ENCODE results near the gene ZNF213.
A peak's percentile ranks its signal among the peaks of the same experiment; 100 is the strongest.
"Not testable (repeated sequence)": the region's sequence is repeated elsewhere in the genome, so short reads cannot be mapped to it uniquely, and the experiment has no call there.

ZNF213 gene

DNA sequence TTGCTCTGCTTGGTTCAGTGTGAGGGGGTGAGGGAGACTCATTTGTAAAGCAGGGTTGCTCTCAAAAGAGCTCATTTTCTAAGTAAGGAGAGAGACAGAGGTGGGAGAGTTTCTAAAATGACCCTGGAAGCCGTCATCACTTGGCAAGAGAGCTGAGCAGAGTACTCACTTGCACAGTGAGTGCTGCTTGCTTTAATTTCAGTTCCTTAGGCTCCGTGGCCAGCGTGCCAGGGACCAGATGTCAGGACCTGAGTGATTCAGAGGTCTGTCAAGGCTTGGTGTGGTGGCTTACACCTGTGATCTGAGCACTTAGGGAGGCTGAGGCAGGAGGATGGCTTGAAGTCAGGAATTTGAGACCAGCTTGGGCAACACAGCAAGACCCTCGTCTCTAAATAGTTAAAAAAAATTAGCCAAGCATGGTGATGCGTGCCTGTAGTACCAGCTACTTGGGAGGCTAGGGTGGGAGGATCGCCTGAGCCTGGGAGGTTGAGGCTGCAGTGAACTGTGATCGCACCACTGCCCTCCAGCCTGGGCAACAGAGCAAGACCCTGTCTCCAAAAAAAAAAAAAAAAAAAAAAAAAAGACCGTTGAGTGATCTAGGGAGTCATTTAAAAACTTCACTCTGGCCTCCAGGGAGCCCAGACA, 11.8 kb upstream of the ZNF213 start:
- no peak overlapping the region for H3K4me3 ChIP-seq (ENCODE audit: low read length)

DNA sequence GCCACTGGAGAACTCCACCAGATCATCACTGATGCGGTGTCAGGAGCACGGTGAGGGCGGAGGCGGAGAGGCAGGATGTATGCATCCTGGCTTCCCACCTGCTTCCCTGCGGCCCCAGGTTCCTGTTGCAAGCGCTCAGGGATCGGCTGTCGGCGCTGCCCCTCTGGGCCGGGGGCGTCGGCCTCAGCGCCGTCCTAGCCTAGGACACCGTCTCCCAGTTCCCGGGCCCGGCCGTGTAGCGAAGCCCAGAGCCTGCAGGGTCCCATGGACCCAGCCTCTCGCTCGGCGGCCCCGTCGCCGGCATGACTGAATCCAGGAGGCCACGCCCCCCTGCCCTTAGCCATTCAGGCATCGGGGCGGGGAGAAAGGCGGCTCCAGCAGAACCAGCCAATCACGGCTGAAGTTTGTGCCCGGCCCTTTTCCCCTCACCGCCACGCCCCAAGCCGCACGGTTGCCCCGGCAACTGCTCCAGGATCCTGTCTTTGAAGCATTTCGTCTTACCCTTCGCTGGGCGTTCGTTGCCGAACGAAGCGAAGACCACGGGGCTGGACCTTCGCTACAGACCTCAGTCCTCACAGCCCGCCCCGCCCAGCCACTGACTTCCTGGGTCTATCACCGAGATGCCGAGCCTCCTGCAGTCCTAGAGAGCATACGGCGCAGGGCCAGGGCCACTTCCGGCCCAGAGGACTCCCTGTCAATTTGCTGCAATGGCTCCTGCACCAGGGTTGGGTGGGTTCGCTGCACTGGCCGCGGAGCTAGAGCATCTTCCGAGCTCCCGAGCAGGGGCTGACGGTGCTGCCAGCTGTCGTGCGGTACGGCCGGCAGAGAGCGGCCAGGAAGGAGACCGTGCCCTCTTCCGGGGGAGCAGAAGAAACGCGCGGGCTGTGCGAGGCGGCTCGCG, 10.6 kb upstream of the ZNF213 start:
- peak overlapping the region; percentile 79 for H3K4me3 ChIP-seq (ENCODE audit: low read length)
- peak; percentile 90 for DNase-seq (ENCODE audit: low read depth, low spot score)

More for the DNA sequence above, 11.8 kb upstream of the ZNF213 start:
- DNase-seq (ENCODE audit: low read depth, low spot score): no peak

DNA sequence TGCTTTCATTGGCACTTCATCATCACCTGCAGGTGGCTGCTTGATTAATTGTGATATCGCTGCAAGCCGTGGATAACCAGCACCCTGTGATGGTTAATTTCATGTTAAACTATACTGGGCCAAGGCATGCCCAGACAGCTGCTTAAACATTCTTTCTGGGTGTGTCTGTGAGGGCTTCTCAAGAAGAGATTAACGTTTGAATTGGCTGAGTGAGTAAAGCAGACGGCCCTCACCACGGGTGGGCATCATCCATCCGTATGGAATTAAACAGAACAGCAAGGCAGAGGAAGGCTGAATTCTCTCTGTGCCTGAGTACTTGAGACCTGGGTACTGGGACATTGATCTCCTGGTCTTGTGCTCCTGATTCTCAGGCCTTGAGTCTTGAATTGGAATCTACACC, 7.1 kb upstream of the ZNF213 start:
- DNase-seq (ENCODE audit: low read depth, low spot score): no peak
- no peak overlapping the region for H3K4me3 ChIP-seq (ENCODE audit: low read length)

DNA sequence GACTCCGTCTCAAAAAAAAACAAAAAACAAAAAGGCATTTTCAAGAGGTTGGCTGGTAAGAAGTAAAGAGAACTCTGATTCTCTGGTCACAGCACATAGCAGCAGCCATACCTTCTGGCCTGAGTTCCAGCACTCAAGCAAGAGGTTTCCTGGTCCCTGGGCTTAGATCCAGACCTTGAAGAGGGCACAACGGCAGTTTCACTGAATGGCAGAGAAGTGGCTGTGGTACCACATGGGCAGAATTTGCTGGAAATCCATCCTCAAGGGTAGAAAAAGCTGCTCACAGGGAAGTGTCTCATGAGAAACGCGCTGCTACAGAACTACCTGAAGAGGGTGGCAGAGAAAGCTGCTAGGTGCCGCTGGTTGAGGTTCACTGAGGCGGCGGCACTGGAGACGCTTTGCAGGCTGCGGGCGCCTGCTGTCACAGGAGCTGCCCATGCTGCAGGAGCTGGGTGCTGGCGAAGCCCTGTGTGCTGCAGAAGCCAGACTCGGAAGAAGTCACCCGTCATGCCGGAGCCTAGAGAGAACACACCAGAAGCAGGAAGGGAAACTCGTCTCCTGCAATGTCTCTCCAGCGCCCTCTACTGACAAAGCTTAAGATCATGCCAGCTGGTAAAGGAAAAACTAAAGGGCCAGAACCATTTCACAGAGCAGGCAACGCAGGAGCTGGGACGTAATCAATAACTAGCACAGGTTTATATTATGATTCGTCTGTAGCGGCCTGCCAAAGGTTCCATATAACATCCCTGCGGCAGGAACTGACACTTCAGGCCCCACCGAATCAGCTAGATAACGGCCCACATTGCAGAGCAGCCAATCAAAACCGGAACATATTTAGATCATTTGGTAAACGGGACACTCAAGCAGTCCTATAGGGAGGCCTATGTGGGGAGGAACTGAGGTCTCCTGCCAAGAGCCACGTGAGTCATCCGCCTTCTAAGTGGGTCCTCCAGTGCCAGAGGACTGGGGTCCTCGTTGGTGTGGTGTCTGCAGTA, 5.4 kb upstream of the ZNF213 start:
- peak; percentile 87 for DNase-seq (ENCODE audit: low read depth, low spot score)
- H3K4me3 ChIP-seq (ENCODE audit: low read length): peak overlapping the region; percentile 49

DNA sequence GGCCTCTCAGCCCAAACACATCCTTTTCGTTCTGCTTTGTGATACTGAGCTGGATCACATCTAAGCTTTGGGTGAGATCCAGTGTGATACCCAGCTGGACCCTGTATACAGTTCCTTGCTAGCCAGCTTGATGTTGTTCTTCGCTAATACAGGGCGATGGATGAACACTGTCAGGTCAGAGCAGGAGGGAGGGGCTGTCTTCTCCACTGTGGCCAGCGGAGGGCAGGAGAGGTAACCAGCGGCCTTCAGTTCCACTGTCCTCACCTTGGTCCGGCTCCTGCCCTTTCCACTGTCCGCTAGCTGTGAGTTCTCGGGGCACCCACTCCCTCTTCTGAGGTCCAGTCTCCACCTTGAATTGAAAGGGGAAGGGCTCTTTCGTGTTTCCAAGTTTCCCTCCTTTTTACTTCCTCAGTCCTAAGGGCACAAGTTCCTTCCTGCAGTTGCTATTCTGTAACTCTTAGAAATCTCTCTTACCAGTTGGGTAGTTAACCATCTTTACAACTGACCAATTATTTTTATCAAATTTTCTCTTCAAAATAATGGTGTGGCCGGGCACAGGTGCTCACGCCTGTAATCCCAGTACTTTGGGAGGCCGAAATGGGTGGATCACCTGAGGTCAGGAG, 3.0 kb upstream of the ZNF213 start:
- no peak overlapping the region for H3K4me3 ChIP-seq (ENCODE audit: low read length)
- DNase-seq (ENCODE audit: low read depth, low spot score): peak; percentile 17

GRCh38 chr16:3133844-3134243, 985 bp upstream of the ZNF213 start:
- DNase-seq (ENCODE audit: low read depth, low spot score): no peak
- H3K4me3 ChIP-seq (ENCODE audit: low read length): peak overlapping the region; percentile 95

DNA sequence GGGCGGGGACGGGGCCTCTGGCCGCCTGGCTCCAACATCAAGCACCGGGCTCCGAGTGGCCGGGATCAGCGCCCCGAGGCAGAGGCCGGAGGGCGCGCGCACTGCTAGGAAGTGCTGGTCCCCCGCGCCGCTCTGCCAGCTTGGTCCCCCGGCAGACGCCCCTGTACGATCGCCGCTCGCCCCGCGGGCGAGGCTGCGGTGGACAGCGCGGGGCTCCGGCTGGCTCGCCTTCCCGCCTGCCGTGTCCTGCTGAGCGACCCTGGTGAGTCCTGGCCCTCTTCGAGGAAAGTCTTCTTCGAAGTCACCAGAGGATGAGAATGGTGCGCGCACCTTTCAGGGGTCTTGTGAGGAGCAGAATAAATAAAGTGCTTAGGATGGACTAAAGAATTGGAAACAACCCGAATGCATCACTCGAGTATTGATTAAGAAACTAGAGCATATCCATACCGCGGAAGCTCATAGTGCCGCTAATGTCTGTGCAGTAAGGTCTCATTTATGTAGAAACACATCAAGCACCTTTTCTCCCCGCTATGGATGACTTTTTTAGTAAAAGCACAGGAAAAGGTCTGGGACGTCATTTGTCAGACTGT, 392 bp downstream of the ZNF213 start:
- DNase-seq (ENCODE audit: low read depth, low spot score): no peak
- peak overlapping the region; percentile 83 for H3K4me3 ChIP-seq (ENCODE audit: low read length)

DNA sequence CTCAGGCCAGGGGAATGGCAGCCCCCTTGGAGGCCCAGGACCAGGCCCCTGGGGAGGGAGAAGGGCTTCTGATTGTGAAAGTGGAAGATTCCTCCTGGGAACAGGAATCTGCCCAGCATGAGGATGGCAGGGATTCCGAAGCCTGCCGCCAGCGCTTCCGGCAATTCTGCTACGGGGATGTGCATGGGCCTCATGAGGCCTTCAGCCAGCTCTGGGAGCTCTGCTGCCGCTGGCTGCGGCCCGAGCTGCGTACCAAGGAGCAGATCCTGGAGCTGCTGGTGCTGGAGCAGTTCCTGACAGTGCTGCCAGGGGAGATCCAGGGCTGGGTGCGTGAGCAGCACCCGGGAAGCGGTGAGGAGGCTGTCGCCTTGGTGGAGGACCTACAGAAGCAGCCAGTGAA, 2.4 kb downstream of the ZNF213 start:
- DNase-seq (ENCODE audit: low read depth, low spot score): no peak
- H3K4me3 ChIP-seq (ENCODE audit: low read length): no peak overlapping the region

GRCh38 chr16:3138342-3138741, 3.5 kb downstream of the ZNF213 start:
- no peak for DNase-seq (ENCODE audit: low read depth, low spot score)
- no peak overlapping the region for H3K4me3 ChIP-seq (ENCODE audit: low read length)

- H3K4me3 ChIP-seq (ENCODE audit: low read length): no peak overlapping the region
Observed at GRCh38 chr16:3138823-3139426, 4.1 kb downstream of the ZNF213 start.

GRCh38 chr16:3139561-3139960, 4.7 kb downstream of the ZNF213 start:
- not testable (repeated sequence) for DNase-seq (ENCODE audit: low read depth, low spot score); H3K4me3 ChIP-seq (ENCODE audit: low read length)

More at GRCh38 chr16:3138823-3139426, 4.1 kb downstream of the ZNF213 start:
- DNase-seq (ENCODE audit: low read depth, low spot score): no peak

GRCh38 chr16:3140603-3141427, 6.0 kb downstream of the ZNF213 start:
- H3K4me3 ChIP-seq (ENCODE audit: low read length): no peak overlapping the region
- no peak for DNase-seq (ENCODE audit: low read depth, low spot score)

GRCh38 chr16:3141781-3142311, 7.0 kb downstream of the ZNF213 start:
- H3K4me3 ChIP-seq (ENCODE audit: low read length): no peak overlapping the region
- DNase-seq (ENCODE audit: low read depth, low spot score): no peak

DNA sequence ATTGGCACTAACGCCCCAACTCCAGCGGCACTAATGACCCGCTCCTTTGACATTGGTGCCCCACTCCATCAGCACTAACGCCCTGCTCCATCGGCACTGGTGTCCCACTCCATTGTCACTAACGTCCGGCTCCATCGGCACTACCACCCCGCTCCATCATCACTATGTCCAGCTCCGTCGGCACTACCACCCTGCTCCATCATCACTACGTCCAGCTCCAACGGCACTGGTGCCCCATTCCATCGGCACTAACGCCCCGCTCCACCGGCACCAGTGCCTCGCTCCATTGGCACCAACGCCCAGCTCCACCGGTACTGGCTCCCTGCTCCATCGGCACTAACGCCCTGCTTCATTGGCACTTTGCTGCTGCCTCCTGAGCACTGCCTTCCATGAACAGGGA, 7.5 kb downstream of the ZNF213 start:
- DNase-seq (ENCODE audit: low read depth, low spot score): no peak
- no peak overlapping the region for H3K4me3 ChIP-seq (ENCODE audit: low read length)

GRCh38 chr16:3142770-3143169, 7.9 kb downstream of the ZNF213 start:
- DNase-seq (ENCODE audit: low read depth, low spot score): no peak
- no peak overlapping the region for H3K4me3 ChIP-seq (ENCODE audit: low read length)

DNA sequence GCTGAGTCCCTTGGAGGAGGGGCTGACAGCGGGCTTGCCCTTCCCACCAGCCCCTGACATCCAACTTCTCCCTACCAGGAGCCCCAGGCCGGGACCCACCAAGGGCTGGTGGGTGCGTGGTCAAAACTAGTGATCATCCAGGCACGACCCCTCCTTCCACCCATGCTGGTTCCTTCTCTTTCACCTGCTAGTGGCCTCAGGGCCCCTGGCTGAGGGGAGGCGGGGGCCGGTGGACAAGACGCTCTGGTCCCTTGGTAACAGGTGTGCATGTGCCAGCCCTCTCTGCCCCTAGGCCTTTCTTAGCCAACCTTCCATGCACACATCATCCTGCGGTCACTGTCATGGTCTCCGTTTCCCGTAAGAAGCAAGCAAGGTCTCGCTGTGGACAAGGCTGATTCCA, 8.4 kb downstream of the ZNF213 start:
- DNase-seq (ENCODE audit: low read depth, low spot score): no peak
- no peak overlapping the region for H3K4me3 ChIP-seq (ENCODE audit: low read length)

All from Jurkat, Clone E6-1 (cell line).